Lower lobe of right lung (tissue), 2 donors: ENCODE data around the gene PCDHGA10. TPM values are rescaled to one million over a fixed set of nuclear protein-coding genes. Genes with fewer than 3 reads are reported as not detected.
"Not testable (repeated sequence)": the region's sequence is repeated elsewhere in the genome, so short reads cannot be mapped to it uniquely, and the experiment has no call there.

Experiments used
- ATAC-seq, 2 donors: fragments of 200-7000 bp; cut with Tn5 transposase; one replicate each; pipeline ENCODE4 v1.9.1; 2020 to 2022; ENCODE audit warnings: mild to moderate bottlenecking in 2 of 2, moderate library complexity in 2 of 2
- DNase-seq: peaks from one replicate; pipeline ENCODE4 v3.0.0-alpha.2; 2020
- H3K27ac ChIP-seq: fragments of 200-600 bp; one replicate; pipeline ENCODE4 v1.8.0; 2022
- H3K27me3 ChIP-seq: fragments of 200-600 bp; one replicate; pipeline ENCODE4 v1.8.0; 2022; ENCODE audit warnings: low read depth
- H3K36me3 ChIP-seq: fragments of 200-600 bp; one replicate; pipeline ENCODE4 v1.8.0; 2022; ENCODE audit warnings: mild to moderate bottlenecking
- H3K4me1 ChIP-seq: fragments of 200-600 bp; one replicate; pipeline ENCODE4 v1.8.0; 2022
- H3K4me3 ChIP-seq: fragments of 200-600 bp; one replicate; pipeline ENCODE4 v1.8.0; 2022; ENCODE audit warnings: mild to moderate bottlenecking
- H3K9me3 ChIP-seq: fragments of 200-600 bp; one replicate; pipeline ENCODE4 v1.8.0; 2022
- intact Hi-C: fragments of 100-400 bp; cut with DNase I; formaldehyde crosslinking; loops from one replicate; pipeline ENCODE4 v1.11.0; 2022
- total RNA-seq: library from RNA; stranded (reverse); fragmentation: NEBNext Ultra II Directional; extraction: Animal tissue kit (Norgen Biotek cat#: 25700); gene quantifications from one replicate; pipeline ENCODE4 v1.2.1, GENCODE V29; 2021
- TF ChIP-seq, protein P1 (sequence below): fragments of 200-600 bp; IDR thresholded peaks from one replicate; pipeline ENCODE4 v1.8.0; 2022; ENCODE audit warnings: antibody characterized with exemption, mild to moderate bottlenecking
- donor health status: DM: no; HTN: yes; CAD: no; lungs with severe emphysema.

Gene PCDHGA10
- total RNA-seq, 1 donor from 2014 or later, result 5.4 TPM

DNA sequence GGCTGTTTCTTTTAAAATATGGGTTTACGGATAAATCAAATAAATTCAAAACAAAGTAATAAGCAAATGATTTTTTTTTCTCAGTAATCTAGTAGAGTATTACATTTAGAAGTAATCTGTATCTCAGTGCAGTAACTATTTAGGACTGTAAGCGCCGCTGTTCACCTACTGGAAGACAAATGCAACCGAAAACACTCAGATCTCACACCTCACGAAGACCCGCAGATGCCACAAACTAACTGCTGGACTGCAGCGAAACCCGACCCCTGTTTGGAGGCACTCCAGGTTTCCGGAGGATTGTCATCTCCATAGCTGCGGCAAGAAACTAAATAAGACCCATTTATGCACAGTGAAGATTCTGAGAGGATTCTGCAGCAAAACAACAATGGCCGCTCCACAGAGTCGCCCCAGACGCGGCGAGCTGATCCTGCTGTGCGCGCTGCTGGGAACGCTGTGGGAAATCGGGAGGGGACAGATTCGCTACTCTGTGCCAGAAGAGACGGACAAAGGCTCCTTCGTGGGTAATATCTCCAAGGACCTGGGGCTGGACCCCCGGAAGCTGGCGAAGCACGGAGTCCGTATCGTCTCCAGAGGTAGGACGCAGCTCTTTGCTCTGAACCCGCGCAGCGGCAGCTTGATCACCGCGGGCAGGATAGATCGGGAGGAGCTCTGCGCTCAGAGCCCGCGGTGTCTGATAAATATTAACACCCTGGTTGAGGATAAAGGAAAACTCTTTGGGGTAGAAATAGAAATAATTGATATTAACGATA, 20.2 kb upstream of the PCDHGA10 start, which contains the start of gene PCDHGA8:
TSS of gene PCDHGA8 (plus strand) at position 205 of the 770 bp plus-strand sequence. CDS start at position 386, 181 bp downstream.
- peaks cover 77% of the 10 kb centered on the region for H3K9me3 ChIP-seq
- DNase-seq, result no peak
- TF ChIP-seq, protein P1, sequence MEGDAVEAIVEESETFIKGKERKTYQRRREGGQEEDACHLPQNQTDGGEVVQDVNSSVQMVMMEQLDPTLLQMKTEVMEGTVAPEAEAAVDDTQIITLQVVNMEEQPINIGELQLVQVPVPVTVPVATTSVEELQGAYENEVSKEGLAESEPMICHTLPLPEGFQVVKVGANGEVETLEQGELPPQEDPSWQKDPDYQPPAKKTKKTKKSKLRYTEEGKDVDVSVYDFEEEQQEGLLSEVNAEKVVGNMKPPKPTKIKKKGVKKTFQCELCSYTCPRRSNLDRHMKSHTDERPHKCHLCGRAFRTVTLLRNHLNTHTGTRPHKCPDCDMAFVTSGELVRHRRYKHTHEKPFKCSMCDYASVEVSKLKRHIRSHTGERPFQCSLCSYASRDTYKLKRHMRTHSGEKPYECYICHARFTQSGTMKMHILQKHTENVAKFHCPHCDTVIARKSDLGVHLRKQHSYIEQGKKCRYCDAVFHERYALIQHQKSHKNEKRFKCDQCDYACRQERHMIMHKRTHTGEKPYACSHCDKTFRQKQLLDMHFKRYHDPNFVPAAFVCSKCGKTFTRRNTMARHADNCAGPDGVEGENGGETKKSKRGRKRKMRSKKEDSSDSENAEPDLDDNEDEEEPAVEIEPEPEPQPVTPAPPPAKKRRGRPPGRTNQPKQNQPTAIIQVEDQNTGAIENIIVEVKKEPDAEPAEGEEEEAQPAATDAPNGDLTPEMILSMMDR, result no peak
- peaks cover 48% of the 10 kb centered on the region for H3K27me3 ChIP-seq
- intact Hi-C loops, result no loop called here
- H3K4me1 ChIP-seq, result no peaks in the 10 kb centered on the region
- no peak for ATAC-seq
- no peak within 1 kb of the TSS for H3K27ac ChIP-seq
- H3K36me3 ChIP-seq, result no peaks in the 10 kb centered on the region
- H3K4me3 ChIP-seq, result no peak within 1 kb of the TSS

DNA sequence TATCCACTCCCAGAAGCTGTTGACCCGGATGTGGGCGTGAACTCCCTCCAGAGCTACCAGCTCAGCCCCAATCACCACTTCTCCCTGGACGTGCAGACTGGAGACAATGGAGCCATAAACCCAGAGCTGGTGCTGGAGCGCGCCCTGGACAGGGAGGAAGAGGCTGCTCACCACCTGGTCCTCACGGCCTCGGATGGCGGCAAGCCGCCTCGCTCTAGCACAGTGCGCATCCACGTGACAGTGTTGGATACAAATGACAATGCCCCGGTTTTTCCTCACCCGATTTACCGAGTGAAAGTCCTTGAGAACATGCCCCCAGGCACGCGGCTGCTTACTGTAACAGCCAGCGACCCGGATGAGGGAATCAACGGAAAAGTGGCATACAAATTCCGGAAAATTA, 19.5 kb upstream of the PCDHGA10 start:
- TF ChIP-seq, protein P1, result no peak
- ATAC-seq (no peak), DNase-seq (no peak)
- Histone ChIP-seq H3K27ac (no peak overlapping the region), H3K9me3 (peaks cover 79% of the 10 kb centered on the region), H3K4me1 (no peaks in the 10 kb centered on the region), H3K4me3 (no peak overlapping the region), H3K27me3 (peaks cover 48% of the 10 kb centered on the region), H3K36me3 (no peaks in the 10 kb centered on the region)
- intact Hi-C loops, result no loop called here

DNA sequence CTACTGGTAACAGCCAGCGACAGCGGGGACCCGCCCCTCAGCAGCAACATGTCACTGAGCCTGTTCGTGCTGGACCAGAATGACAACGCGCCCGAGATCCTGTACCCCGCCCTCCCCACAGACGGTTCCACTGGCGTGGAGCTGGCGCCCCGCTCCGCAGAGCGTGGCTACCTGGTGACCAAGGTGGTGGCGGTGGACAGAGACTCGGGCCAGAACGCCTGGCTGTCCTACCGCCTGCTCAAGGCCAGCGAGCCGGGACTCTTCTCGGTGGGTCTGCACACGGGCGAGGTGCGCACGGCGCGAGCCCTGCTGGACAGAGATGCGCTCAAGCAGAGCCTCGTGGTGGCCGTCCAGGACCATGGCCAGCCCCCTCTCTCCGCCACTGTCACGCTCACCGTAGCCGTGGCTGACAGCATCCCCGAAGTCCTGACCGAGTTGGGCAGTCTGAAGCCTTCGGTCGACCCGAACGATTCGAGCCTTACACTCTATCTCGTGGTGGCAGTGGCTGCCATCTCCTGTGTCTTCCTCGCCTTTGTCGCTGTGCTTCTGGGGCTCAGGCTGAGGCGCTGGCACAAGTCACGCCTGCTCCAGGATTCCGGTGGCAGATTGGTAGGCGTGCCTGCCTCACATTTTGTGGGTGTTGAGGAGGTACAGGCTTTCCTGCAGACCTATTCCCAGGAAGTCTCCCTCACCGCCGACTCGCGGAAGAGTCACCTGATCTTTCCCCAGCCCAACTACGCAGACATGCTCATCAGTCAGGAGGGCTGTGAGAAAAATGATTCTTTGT, 18.2 kb upstream of the PCDHGA10 start:
- DNase-seq, H3K27ac ChIP-seq, H3K36me3 ChIP-seq, ATAC-seq, H3K4me1 ChIP-seq, H3K4me3 ChIP-seq, intact Hi-C loops: not testable (repeated sequence)
- peaks cover 53% of the 10 kb centered on the region for H3K27me3 ChIP-seq
- H3K9me3 ChIP-seq, result peaks cover 77% of the 10 kb centered on the region

DNA sequence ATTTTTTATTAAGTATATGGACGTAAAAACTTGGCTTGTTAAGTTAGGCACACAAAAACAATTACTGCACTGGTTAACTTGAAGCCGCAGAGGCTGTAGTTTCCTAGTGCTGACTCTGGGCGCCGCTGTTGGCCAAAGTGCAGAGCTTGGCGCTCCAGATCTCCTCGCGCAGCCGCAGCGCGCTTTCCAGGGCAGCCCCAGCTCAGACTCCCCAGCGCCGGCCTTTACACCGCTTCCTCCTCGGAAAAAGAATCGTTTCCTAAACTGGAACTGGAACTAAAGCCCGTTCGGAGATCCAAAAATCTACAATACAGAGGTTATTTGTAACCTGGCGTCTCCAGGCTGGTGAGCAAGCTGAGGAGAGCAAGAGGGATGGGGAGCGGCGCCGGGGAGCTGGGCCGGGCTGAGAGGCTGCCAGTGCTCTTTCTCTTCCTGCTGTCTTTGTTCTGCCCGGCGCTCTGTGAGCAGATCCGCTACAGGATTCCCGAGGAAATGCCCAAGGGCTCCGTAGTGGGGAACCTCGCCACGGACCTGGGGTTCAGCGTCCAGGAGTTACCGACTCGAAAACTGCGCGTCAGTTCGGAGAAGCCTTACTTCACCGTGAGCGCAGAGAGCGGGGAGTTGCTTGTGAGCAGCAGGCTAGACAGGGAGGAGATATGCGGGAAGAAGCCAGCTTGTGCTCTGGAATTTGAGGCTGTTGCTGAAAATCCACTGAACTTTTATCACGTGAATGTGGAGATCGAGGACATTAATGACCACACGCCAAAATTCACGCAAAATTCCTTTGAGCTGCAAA, 14.8 kb upstream of the PCDHGA10 start, which contains the start of gene PCDHGB5:
TSS of gene PCDHGB5 (plus strand) at position 192 of the 796 bp plus-strand sequence. CDS start at position 373, 181 bp downstream.
- intact Hi-C loops, DNase-seq, H3K27ac ChIP-seq, H3K36me3 ChIP-seq, H3K4me1 ChIP-seq: not testable (repeated sequence)
- Histone ChIP-seq H3K4me3 (peak within 1 kb of the TSS; percentile 39), H3K9me3 (peaks cover 68% of the 10 kb centered on the region), H3K27me3 (peaks cover 47% of the 10 kb centered on the region)
- TF ChIP-seq, protein P1, result peak; percentile 60
- peak; percentile 93 to 98 for ATAC-seq

DNA sequence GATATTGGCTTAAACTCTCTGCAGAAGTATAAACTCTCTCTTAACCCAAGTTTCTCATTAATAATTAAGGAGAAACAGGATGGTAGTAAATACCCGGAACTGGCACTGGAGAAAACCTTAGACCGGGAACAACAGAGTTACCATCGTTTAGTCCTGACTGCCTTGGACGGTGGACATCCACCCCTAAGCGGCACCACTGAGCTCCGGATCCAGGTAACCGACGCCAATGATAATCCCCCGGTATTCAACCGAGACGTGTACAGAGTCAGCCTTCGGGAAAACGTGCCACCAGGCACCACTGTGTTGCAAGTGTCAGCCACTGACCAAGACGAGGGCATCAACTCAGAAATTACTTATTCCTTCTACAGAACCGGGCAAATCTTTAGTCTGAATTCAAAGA, 14.2 kb upstream of the PCDHGA10 start:
- H3K36me3 ChIP-seq, result no peaks in the 10 kb centered on the region
- no peaks in the 10 kb centered on the region for H3K4me1 ChIP-seq
- no peak overlapping the region for H3K4me3 ChIP-seq
- intact Hi-C loops, result no loop called here
- TF ChIP-seq, protein P1, result no peak
- H3K27me3 ChIP-seq, result peaks cover 45% of the 10 kb centered on the region
- ATAC-seq (no peak), DNase-seq (no peak)
- H3K27ac ChIP-seq, result no peak overlapping the region
- H3K9me3 ChIP-seq, result peaks cover 68% of the 10 kb centered on the region
